Endothelial cell of umbilical vein (primary cell): ENCODE results near the gene AKR7A3. TPM values are rescaled to one million over a fixed set of nuclear protein-coding genes. Genes with fewer than 3 reads are reported as not detected.

ENCODE experiments used
- BruUV-seq: library from RNA; stranded (reverse); fragments of 400-500 nt; replicated peaks from 2 replicates; lab custom pipeline; 2021; lab: Mats Ljungman, UMichigan
- CTCF ChIA-PET: fragments of 300-600, 350-600 bp; sonication (Branson Sonifier 250); formaldehyde crosslinking; loops from one replicate; lab custom pipeline; 2021; ENCODE audit warnings: antibody characterized with exemption, inconsistent platforms; lab: Charles Lee
- POLR2A ChIA-PET: fragments of 300-600, 350-600 bp; sonication (Branson Sonifier 250); formaldehyde crosslinking; loops from one replicate; lab custom pipeline; 2021; ENCODE audit warnings: antibody characterized with exemption, inconsistent platforms; lab: Charles Lee
- DNase-seq: peaks from one replicate; pipeline ENCODE4 v3.0.0-alpha.2; 2011; ENCODE audit warnings: low read depth, low spot score
- FAIRE-seq: peaks from 2 replicates; lab custom pipeline; 2011; peaks lifted over from hg19 to GRCh38; lab: Jason Lieb, UNC
- H2AFZ ChIP-seq: 2 replicates; pipeline ENCODE4 v1.6.0; 2012; ENCODE audit warnings: low read depth, low read length, control low read depth, inconsistent platforms
- H3K27ac ChIP-seq: 2 replicates; pipeline ENCODE4 v1.5.1; 2011; ENCODE audit warnings: low read depth, mild to moderate bottlenecking, control low read depth, low read length, moderate library complexity; ENCODE audit not compliant: insufficient read depth
- H3K27me3 ChIP-seq, 2 experiments: 2 replicates each; pipeline versions ENCODE4 v1.6.0 to v1.6.1; 2011; ENCODE audit warnings: low read length in 2 of 2, mixed read lengths in 1 of 2; ENCODE audit not compliant: control insufficient read depth in 2 of 2, insufficient read depth in 2 of 2
- H3K36me3 ChIP-seq, 2 experiments: 2 replicates in 1 of 2; 3 replicates in 1 of 2; pipeline ENCODE4 v1.5.1; 2011; ENCODE audit warnings: low read length in 2 of 2, mild to moderate bottlenecking in 1 of 2, moderate library complexity in 1 of 2; ENCODE audit not compliant: control insufficient read depth in 2 of 2, insufficient read depth in 2 of 2; ENCODE audit errors: extremely low read depth in 1 of 2
- H3K4me1 ChIP-seq: 3 replicates; pipeline ENCODE4 v1.5.1; 2011; ENCODE audit warnings: mild to moderate bottlenecking, low read length; ENCODE audit not compliant: control insufficient read depth, insufficient read depth; ENCODE audit errors: extremely low read depth
- H3K4me2 ChIP-seq: 2 replicates; pipeline ENCODE4 v1.6.1; 2011; ENCODE audit warnings: low read length, control low read depth, mixed read lengths; ENCODE audit not compliant: insufficient read depth
- H3K4me3 ChIP-seq, 3 experiments: fragments of 200-600 bp in 1 of 3; sonication (generic), shearing (Covaris generic) in 1 of 3; replicated peaks in 1 of 3; 2 replicates each; pipeline ENCODE4 v1.5.1; 2011 to 2016; ENCODE audit warnings: control low read depth in 3 of 3, low read length in 3 of 3, mild to moderate bottlenecking in 2 of 3, inconsistent platforms in 1 of 3, low read depth in 1 of 3, moderate library complexity in 1 of 3; ENCODE audit not compliant: insufficient read depth in 1 of 3
- H3K79me2 ChIP-seq: 2 replicates; pipeline ENCODE4 v1.6.0; 2012; ENCODE audit warnings: low read length, inconsistent platforms; ENCODE audit not compliant: control insufficient read depth, insufficient read depth
- H3K9ac ChIP-seq: replicated peaks from 2 replicates; pipeline ENCODE3; 2011; ENCODE audit warnings: low read length, control low read depth; ENCODE audit not compliant: insufficient read depth; ENCODE audit errors: extremely low read depth
- H3K9me1 ChIP-seq: replicated peaks from 3 replicates; pipeline ENCODE4 v1.6.0; 2011; ENCODE audit warnings: mild to moderate bottlenecking, low read length; ENCODE audit not compliant: control insufficient read depth, insufficient read depth; ENCODE audit errors: extremely low read depth
- H3K9me3 ChIP-seq: replicated peaks from 2 replicates; pipeline ENCODE4 v1.5.1; 2012; ENCODE audit warnings: low read length, inconsistent platforms; ENCODE audit not compliant: control insufficient read depth, insufficient read depth
- H4K20me1 ChIP-seq: replicated peaks from 2 replicates; pipeline ENCODE3; 2011; ENCODE audit warnings: mild to moderate bottlenecking, low read length; ENCODE audit not compliant: control insufficient read depth, insufficient read depth; ENCODE audit errors: extremely low read depth
- CTCF ChIP-seq, 2 donors: IDR thresholded peaks; 1 replicate in 1 of 2; 2 replicates in 1 of 2; pipeline ENCODE4 v1.5.1; 2011; ENCODE audit warnings: low read length in 2 of 2, mild to moderate bottlenecking in 2 of 2, moderate library complexity in 2 of 2, control low read depth in 1 of 2, inconsistent platforms in 1 of 2, low read depth in 1 of 2; ENCODE audit not compliant: insufficient read depth in 1 of 2; ENCODE audit errors: extremely low read depth in 1 of 2
- JUN ChIP-seq: IDR thresholded peaks from 2 replicates; pipeline ENCODE4 v1.6.1; 2011; ENCODE audit warnings: borderline replicate concordance, low read depth; ENCODE audit not compliant: insufficient read length, insufficient read depth
- MYC ChIP-seq: IDR thresholded peaks from one replicate; pipeline ENCODE4 v1.6.1; 2011; ENCODE audit warnings: mild to moderate bottlenecking, low read depth, low read length
- POLR2A ChIP-seq: IDR thresholded peaks from 2 replicates; pipeline ENCODE4 v1.6.1; 2012; ENCODE audit warnings: low read depth, mild to moderate bottlenecking, control low read depth, low read length
- POLR2AphosphoS5 ChIP-seq: IDR thresholded peaks from 2 replicates; pipeline ENCODE4 v1.6.1; 2012; ENCODE audit warnings: low read depth, mild to moderate bottlenecking, control low read depth, low read length, moderate library complexity; ENCODE audit not compliant: insufficient read depth
- dilution Hi-C: fragments of 300-500 bp; cut with MboI; formaldehyde crosslinking; loops from one replicate; pipeline ENCODE4 v1.15.0; 2019; ENCODE audit warnings: low sequenced_read_pairs; ENCODE audit not compliant: extremely low pct_ligation_motif_present
- intact Hi-C: fragments of 100-400 bp; cut with micrococcal nuclease; formaldehyde crosslinking; loops from one replicate; pipeline ENCODE4 v1.10.0; 2022
- polyA plus RNA-seq, 4 experiments: library from polyadenylated mRNA; depleted of rRNA in 3 of 4; stranded (reverse) in 3 of 4; unstranded in 1 of 4; fragments of >200 nt; gene quantifications; 2 replicates each; pipeline versions ENCODE4 v1.2.1 to v1.2.3, GENCODE V29; 2011 to 2012; ENCODE audit warnings: missing spikeins in 1 of 4
- total RNA-seq: library from RNA; stranded (reverse); gene quantifications from 2 replicates; pipeline ENCODE4 v1.2.3, GENCODE V29; 2021

Gene AKR7A3
- total and polyA plus RNA-seq, 2 donors (not counting 3 experiments of a cell fraction or from before 2014, with no cell fraction given): 0.49 to 0.50 TPM

DNA sequence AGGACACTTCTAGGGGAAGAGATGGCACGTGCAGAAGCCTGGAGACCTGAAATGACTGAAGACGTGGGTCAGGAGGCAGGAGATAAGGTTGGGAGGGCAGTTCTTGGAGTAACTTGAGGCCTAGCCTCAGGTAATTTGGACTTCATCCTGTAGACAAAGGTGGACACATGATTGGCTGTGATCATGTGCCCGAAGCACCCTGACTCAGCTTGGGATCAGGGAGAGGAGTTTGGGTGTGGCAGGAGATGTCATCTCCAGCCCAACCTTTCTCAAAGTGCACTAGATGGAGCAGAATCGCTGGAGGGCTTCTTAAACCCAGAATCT, 25.0 kb upstream of the AKR7A3 start:
- no peak overlapping the region for H3K4me3 ChIP-seq
- no peak overlapping the region for H3K4me2 ChIP-seq

GRCh38 chr1:19312782-19313635, 24.4 kb upstream of the AKR7A3 start:
- H4K20me1 ChIP-seq: no peaks in the 10 kb centered on the region
- H3K4me2 ChIP-seq: peak overlapping the region; percentile 92
- H3K4me1 ChIP-seq: peaks cover 21% of the 10 kb centered on the region
- no TSS peak for BruUV-seq
- no peak for TF ChIP-seq CTCF (IDR thresholded peaks at IDR 0.05; ENCODE audit: extremely low read depth in 1 of 2, insufficient read depth in 1 of 2, low read depth in 1 of 2, low read length in 2 of 2)
- H3K4me3 ChIP-seq: peak overlapping the region in 2 of 3 experiments; percentile 57 to 87
- peak overlapping the region; percentile 84 for H3K27ac ChIP-seq
- FAIRE-seq (peak; percentile 35), DNase-seq (no peak)
- no peaks in the 10 kb centered on the region for H3K27me3 ChIP-seq
- ChIA-PET CTCF (interaction anchor here (0.6 to 1.9 kb wide), 5 partner anchors 36 to 347 kb away, joined by 3 to 7 read pairs (median 3); partner anchors contain the start of genes EMC1 and MRTO4), POLR2A (no interaction called here)
- intact Hi-C loops: loop anchor here (1.0 to 5.0 kb wide), 4 partner anchors 28 to 1174 kb away; partner anchors contain the start of genes CAMK2N1, EMC1, MRTO4 and UBR4
- H3K79me2 ChIP-seq: peaks cover 12% of the 10 kb centered on the region
- H3K9ac ChIP-seq: peak overlapping the region; percentile 95
- no peaks in the 10 kb centered on the region for H3K9me1 ChIP-seq
- dilution Hi-C loops: no loop called here
- peaks cover 0 to 4% of the 10 kb centered on the region in 2 experiments for H3K36me3 ChIP-seq
- H2AFZ ChIP-seq: peak overlapping the region; percentile 88
- H3K9me3 ChIP-seq: no peaks in the 10 kb centered on the region

More for the DNA sequence above, 25.0 kb upstream of the AKR7A3 start:
- Histone ChIP-seq H3K27ac (no peak overlapping the region), H2AFZ (no peak overlapping the region), H3K9me1 (no peaks in the 10 kb centered on the region), H3K79me2 (peaks cover 12% of the 10 kb centered on the region), H3K9ac (no peak overlapping the region), H4K20me1 (no peaks in the 10 kb centered on the region), H3K9me3 (no peaks in the 10 kb centered on the region), H3K36me3 (no peaks in the 10 kb centered on the region), H3K27me3 (no peaks in the 10 kb centered on the region), H3K4me1 (peaks cover 21% of the 10 kb centered on the region)
- POLR2A ChIA-PET: no interaction called here
- intact Hi-C loops (loop anchor here (2.0 to 5.0 kb wide), 2 partner anchors 103 to 1174 kb away; partner anchors contain the start of genes CAMK2N1 and UBR4), dilution Hi-C loops (no loop called here)
- no TSS peak for BruUV-seq
- CTCF ChIA-PET: no interaction called here
- no peak for TF ChIP-seq MYC
- no peak for TF ChIP-seq POLR2AphosphoS5
- TF ChIP-seq POLR2A: no peak
- TF ChIP-seq JUN: no peak
- DNase-seq (no peak), FAIRE-seq (no peak)
